Left lung (tissue), 10 donors: Measurements from ENCODE around the gene RAPGEF4. TPM values are rescaled to one million over a fixed set of nuclear protein-coding genes. Genes with fewer than 3 reads are reported as not detected.

Source experiments
- ATAC-seq: fragments of 200-7000 bp; cut with Tn5 transposase; one replicate; pipeline ENCODE4 v1.9.1; 2020; ENCODE audit warnings: moderate library complexity
- DNase-seq, 4 donors: peaks; one replicate each; pipeline ENCODE4 v3.0.0-alpha.2; 2013 to 2020
- H3K27ac ChIP-seq, 2 donors: fragments of 200-600 bp; sonication (generic) in 1 of 2; one replicate each; pipeline versions ENCODE4 v1.5.0 to v1.8.0; 2020 to 2021
- H3K27me3 ChIP-seq, 2 donors: fragments of 200-600 bp; sonication (generic) in 1 of 2; one replicate each; pipeline versions ENCODE4 v1.5.0 to v1.8.0; 2020 to 2021
- H3K36me3 ChIP-seq, 2 donors: fragments of 200-600 bp; sonication (generic) in 1 of 2; one replicate each; pipeline versions ENCODE4 v1.5.0 to v1.8.0; 2020 to 2021
- H3K4me1 ChIP-seq, 2 donors: fragments of 200-600 bp; one replicate each; pipeline ENCODE4 v1.8.0; 2021
- H3K4me3 ChIP-seq, 2 donors: fragments of 200-600 bp; sonication (generic) in 1 of 2; one replicate each; pipeline versions ENCODE4 v1.5.0 to v1.8.0; 2020 to 2021; ENCODE audit warnings: mild to moderate bottlenecking in 1 of 2
- H3K9me3 ChIP-seq, 2 donors: fragments of 200-600 bp; sonication (generic) in 1 of 2; one replicate each; pipeline versions ENCODE4 v1.5.0 to v1.8.0; 2020 to 2021
- intact Hi-C, 2 donors: fragments of 100-400 bp; cut with DNase I; formaldehyde crosslinking; loops; one replicate each; pipeline versions ENCODE4 v1.11.2 to v1.14.2; 2022
- polyA plus RNA-seq, 6 donors: library from polyadenylated mRNA; unstranded; fragments of 120-200 nt; gene quantifications; one replicate each; pipeline ENCODE4 v1.2.1, GENCODE V29; 2013; ENCODE audit not compliant: insufficient read length in 6 of 6
- total RNA-seq, 2 donors: library from RNA; stranded (reverse); fragmentation: NEBNext Ultra II Directional; extraction: Animal tissue kit (Norgen Biotek cat#: 25700); gene quantifications; one replicate each; pipeline ENCODE4 v1.2.1, GENCODE V29; 2021
- TF ChIP-seq, protein P1 (sequence below), 2 donors: fragments of 200-600 bp; sonication (generic) in 1 of 2; IDR thresholded peaks; one replicate each; pipeline versions ENCODE4 v1.5.0 to v1.8.0; 2021; ENCODE audit warnings: antibody characterized with exemption in 2 of 2
- donor health status: DM: no; HTN: yes; CAD: no.
- donor health status: DM: no; HTN: no; CAD: no.

Gene RAPGEF4
- total and polyA plus RNA-seq, 8 donors = 9.1 to 16.2 (median 11.8) TPM

- Histone ChIP-seq H3K27me3 (peaks cover 0 to 3% of the 10 kb centered on the region in 2 donors), H3K4me1 (peaks cover 0 to 2% of the 10 kb centered on the region in 2 donors), H3K36me3 (no peaks in the 10 kb centered on the region), H3K4me3 (no peak overlapping the region), H3K9me3 (no peaks in the 10 kb centered on the region), H3K27ac (no peak overlapping the region)
- no peak for DNase-seq
- TF ChIP-seq, protein P1, sequence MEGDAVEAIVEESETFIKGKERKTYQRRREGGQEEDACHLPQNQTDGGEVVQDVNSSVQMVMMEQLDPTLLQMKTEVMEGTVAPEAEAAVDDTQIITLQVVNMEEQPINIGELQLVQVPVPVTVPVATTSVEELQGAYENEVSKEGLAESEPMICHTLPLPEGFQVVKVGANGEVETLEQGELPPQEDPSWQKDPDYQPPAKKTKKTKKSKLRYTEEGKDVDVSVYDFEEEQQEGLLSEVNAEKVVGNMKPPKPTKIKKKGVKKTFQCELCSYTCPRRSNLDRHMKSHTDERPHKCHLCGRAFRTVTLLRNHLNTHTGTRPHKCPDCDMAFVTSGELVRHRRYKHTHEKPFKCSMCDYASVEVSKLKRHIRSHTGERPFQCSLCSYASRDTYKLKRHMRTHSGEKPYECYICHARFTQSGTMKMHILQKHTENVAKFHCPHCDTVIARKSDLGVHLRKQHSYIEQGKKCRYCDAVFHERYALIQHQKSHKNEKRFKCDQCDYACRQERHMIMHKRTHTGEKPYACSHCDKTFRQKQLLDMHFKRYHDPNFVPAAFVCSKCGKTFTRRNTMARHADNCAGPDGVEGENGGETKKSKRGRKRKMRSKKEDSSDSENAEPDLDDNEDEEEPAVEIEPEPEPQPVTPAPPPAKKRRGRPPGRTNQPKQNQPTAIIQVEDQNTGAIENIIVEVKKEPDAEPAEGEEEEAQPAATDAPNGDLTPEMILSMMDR (IDR thresholded peaks at IDR 0.05) = no peak
- ATAC-seq = no peak
- intact Hi-C loops = no loop called here
Measured at GRCh38 chr2:172777431-172777830, 41.8 kb downstream of the RAPGEF4 start.

GRCh38 chr2:172782506-172783164 lies 47.0 kb downstream of the RAPGEF4 start:
- intact Hi-C loops = no loop called here
- Histone ChIP-seq H3K27ac (no peak overlapping the region), H3K4me3 (no peak overlapping the region), H3K4me1 (peaks cover 0 to 4% of the 10 kb centered on the region in 2 donors), H3K9me3 (no peaks in the 10 kb centered on the region), H3K27me3 (peaks cover 0 to 3% of the 10 kb centered on the region in 2 donors), H3K36me3 (no peaks in the 10 kb centered on the region)
- peak in 2 of 4 donors; percentile 5 to 49 for DNase-seq
- TF ChIP-seq, protein P1 (IDR thresholded peaks at IDR 0.05) = no peak
- peak; percentile 18 for ATAC-seq

DNA sequence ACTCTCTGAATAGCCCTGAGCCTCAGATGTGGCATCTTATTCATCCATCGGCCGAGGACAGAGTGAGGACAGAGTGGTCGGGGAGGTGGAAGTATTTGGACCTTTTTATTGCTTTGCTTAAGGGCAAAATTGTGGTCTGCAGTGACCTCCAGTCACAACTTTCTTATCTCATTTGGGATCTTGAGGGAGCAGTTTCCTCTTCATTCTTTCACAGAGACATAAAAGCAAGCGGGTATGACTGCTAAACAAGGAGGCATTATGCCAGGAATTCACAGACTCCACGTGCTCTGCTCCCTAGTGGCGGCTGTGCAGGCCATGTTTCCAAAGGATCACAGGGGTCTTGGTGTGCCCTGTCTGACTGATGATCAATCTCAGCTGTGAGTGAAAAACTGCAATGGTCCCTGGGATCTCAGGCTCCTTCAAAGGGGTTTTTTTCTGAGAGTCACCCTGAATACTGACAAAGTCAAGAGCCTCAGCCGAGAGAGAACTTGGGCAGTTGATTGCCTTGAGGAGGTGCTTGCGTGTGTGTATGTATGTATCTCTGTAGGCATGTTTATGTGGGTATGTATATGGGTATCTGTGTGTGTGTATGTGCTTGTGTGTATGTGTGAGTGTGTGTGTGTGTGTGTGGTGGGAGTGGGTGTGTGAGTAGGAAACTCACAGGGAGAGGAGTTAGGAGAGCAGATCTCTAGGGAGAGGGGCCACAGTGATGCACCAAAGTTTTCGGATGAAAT lies 47.7 kb downstream of the RAPGEF4 start:
- intact Hi-C loops = no loop called here
- peak overlapping the region in 1 of 2 donors; percentile 10 for H3K27ac ChIP-seq
- H3K4me1 ChIP-seq = peaks cover 0 to 4% of the 10 kb centered on the region in 2 donors
- DNase-seq = peak in 2 of 4 donors; percentile 9 to 15
- H3K27me3 ChIP-seq = peaks cover 0 to 3% of the 10 kb centered on the region in 2 donors
- H3K36me3 ChIP-seq = no peaks in the 10 kb centered on the region
- no peak overlapping the region for H3K4me3 ChIP-seq
- TF ChIP-seq, protein P1 (IDR thresholded peaks at IDR 0.05) = no peak
- peak; percentile 72 for ATAC-seq
- H3K9me3 ChIP-seq = no peaks in the 10 kb centered on the region

DNA sequence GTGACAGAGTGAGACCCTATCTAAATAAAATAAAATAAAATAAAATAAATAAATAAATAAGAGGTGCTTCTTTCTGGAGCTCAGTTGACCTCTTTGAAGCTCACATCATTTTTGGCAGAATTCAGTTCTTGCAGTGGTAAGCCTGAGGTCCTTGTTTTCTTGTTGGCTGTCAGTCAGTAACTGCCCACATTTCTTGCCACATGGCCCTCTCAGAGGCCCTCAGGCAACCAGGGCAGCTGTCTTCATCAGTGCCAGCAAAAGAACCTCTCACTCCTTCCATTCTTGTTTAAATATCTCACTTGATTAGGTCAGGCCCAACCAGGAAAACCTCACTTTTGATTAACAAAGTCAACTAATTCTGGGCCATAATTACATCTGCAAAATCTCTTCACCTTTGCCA lies 53.2 kb downstream of the RAPGEF4 start:
- no peak overlapping the region for H3K27ac ChIP-seq
- TF ChIP-seq, protein P1 (IDR thresholded peaks at IDR 0.05) = no peak
- DNase-seq = no peak
- no peaks in the 10 kb centered on the region for H3K36me3 ChIP-seq
- no peaks in the 10 kb centered on the region for H3K4me1 ChIP-seq
- intact Hi-C loops = no loop called here
- no peak for ATAC-seq
- H3K4me3 ChIP-seq = no peak overlapping the region
- no peaks in the 10 kb centered on the region for H3K27me3 ChIP-seq
- no peaks in the 10 kb centered on the region for H3K9me3 ChIP-seq

DNA sequence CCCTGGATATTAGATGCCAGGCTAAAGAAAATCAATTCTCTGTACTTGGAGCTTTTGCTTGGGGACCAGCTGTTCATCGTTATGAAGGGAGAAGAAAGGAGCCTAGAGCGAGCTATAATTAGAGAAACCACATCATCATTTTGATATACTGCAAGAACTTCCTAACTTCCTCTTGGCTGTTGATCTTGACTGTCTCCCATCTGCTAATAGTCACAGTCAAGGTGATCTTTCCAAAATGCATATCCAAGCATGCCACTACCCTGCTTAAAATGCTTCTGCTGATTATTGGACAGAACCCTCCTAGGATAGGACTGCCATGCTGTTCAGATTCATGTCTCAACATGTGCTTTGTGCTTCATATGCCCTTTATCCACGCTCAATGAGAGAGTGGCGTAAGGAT lies 54.8 kb downstream of the RAPGEF4 start:
- no peak for DNase-seq
- no peak for ATAC-seq
- Histone ChIP-seq H3K4me1 (no peaks in the 10 kb centered on the region), H3K27ac (no peak overlapping the region), H3K36me3 (no peaks in the 10 kb centered on the region), H3K27me3 (no peaks in the 10 kb centered on the region), H3K9me3 (no peaks in the 10 kb centered on the region), H3K4me3 (no peak overlapping the region)
- intact Hi-C loops = no loop called here
- TF ChIP-seq, protein P1 (IDR thresholded peaks at IDR 0.05) = no peak
